Ectodermal cell (in vitro differentiated cells): ENCODE measurements around the gene PNMT. TPM values are rescaled to one million over a fixed set of nuclear protein-coding genes. Genes with fewer than 3 reads are reported as not detected.

ENCODE experiments used
- H3K27ac ChIP-seq: 2 replicates; pipeline ENCODE4 v1.7.0; 2013; ENCODE audit warnings: mild to moderate bottlenecking, low read depth, low read length; ENCODE audit not compliant: insufficient read depth, poor library complexity, severe bottlenecking
- H3K27me3 ChIP-seq: 2 replicates; pipeline ENCODE4 v1.7.0; 2013; ENCODE audit warnings: mild to moderate bottlenecking, low read length; ENCODE audit not compliant: insufficient read depth, control insufficient read depth, poor library complexity, severe bottlenecking
- H3K36me3 ChIP-seq: one replicate; pipeline ENCODE4 v1.7.0; 2013; ENCODE audit warnings: low read length; ENCODE audit not compliant: control insufficient read depth, insufficient read depth
- H3K4me1 ChIP-seq: one replicate; pipeline ENCODE4 v1.7.0; 2013; ENCODE audit warnings: low read length; ENCODE audit not compliant: control insufficient read depth, insufficient read depth
- H3K4me3 ChIP-seq: 2 replicates; pipeline ENCODE4 v1.7.0; 2013; ENCODE audit warnings: low read depth, low read length, control low read depth; ENCODE audit not compliant: insufficient read depth
- H3K9me3 ChIP-seq: 2 replicates; pipeline ENCODE4 v1.7.0; 2013; ENCODE audit warnings: mild to moderate bottlenecking, low read length, moderate library complexity; ENCODE audit not compliant: control insufficient read depth
- WGBS, 2 experiments: methylation state at CpG; one replicate each; pipeline ENCODE4 v1.1.7; 2013; ENCODE audit warnings: missing lambda C conversion rate in 2 of 2; 5-methylcytosine and 5-hydroxymethylcytosine counted together
- polyA plus RNA-seq, 4 experiments: library from polyadenylated mRNA; stranded (reverse); fragments of 50-300 nt; gene quantifications; one replicate each; pipeline ENCODE4 v1.2.3, GENCODE V29; 2013

Gene PNMT
- polyA plus RNA-seq (2013, experiment 1 of 4) = not detected
- 0.68 TPM for polyA plus RNA-seq (2013, experiment 2 of 4)
- polyA plus RNA-seq (2013, experiment 3 of 4) = 0.75 TPM
- 0.81 TPM for polyA plus RNA-seq (2013, experiment 4 of 4)

GRCh38 chr17:39667945-39668924, at the start of gene PNMT:
PNMT (plus strand) TSS chr17:39668453; CDS start chr17:39668476, 23 bp downstream.
- Histone ChIP-seq H3K27me3 (peaks cover 58% of the 10 kb centered on the region), H3K36me3 (no peaks in the 10 kb centered on the region), H3K9me3 (no peaks in the 10 kb centered on the region), H3K4me1 (peaks cover 17% of the 10 kb centered on the region), H3K27ac (no peak within 1 kb of the TSS), H3K4me3 (peak within 1 kb of the TSS; percentile 28)
- 1 to 2% methylated on average over 85 of the region's 85 CpGs for WGBS, 2 experiments

DNA sequence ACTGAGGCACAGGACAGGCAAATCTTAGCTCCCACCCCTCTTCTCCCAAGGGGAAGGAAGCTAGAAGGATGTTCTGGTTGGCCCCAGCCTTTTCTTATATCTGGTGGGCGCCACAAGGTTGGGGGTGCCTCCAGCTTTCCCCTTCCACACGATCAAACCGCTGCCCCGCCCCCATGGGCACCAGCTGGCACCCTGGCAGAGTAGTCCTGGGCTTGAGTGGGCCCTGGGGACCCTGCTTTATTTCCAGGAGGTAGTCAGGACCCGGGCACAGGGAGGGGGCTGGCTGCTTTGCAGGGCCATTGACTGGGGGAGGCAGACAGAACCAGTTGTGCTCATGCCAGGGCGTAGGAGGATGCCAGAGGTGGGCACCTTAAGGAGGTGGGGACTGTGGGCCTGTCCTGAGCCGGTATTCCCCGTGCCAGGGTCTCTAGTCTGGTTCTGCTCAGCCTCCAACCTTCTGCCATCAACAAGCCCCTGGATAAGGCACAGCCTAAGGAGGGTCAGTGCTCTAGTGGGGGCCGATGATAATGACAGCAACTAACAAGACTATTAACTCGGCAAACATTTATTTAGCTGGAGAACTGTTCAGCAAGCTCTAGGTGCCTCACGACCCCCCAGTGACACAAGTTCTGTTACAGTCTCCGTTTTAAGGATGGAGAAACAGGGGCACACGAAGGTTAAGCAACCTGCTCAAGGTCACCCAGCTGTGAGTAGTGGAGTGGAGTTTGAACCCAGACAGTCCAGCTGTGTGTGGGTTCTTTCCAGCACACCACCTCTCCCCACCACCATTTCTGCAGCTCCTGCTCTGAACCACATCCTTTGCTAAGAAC, 49.1 kb upstream of the PNMT start:
- Histone ChIP-seq H3K9me3 (no peaks in the 10 kb centered on the region), H3K4me3 (no peak overlapping the region), H3K27me3 (peaks cover 98% of the 10 kb centered on the region), H3K27ac (no peak overlapping the region), H3K36me3 (no peaks in the 10 kb centered on the region), H3K4me1 (no peaks in the 10 kb centered on the region)
- WGBS, 2 experiments = 65 to 66% methylated on average over 13 of the region's 13 CpGs

- WGBS, 2 experiments = 31 to 42% methylated on average over 1 of the region's 1 CpG
- H3K4me1 ChIP-seq = no peaks in the 10 kb centered on the region
- H3K27me3 ChIP-seq = peaks cover 98% of the 10 kb centered on the region
- H3K36me3 ChIP-seq = no peaks in the 10 kb centered on the region
- no peak overlapping the region for H3K4me3 ChIP-seq
- no peak overlapping the region for H3K27ac ChIP-seq
- H3K9me3 ChIP-seq = no peaks in the 10 kb centered on the region
Observed at GRCh38 chr17:39619786-39620101, 48.5 kb upstream of the PNMT start.

DNA sequence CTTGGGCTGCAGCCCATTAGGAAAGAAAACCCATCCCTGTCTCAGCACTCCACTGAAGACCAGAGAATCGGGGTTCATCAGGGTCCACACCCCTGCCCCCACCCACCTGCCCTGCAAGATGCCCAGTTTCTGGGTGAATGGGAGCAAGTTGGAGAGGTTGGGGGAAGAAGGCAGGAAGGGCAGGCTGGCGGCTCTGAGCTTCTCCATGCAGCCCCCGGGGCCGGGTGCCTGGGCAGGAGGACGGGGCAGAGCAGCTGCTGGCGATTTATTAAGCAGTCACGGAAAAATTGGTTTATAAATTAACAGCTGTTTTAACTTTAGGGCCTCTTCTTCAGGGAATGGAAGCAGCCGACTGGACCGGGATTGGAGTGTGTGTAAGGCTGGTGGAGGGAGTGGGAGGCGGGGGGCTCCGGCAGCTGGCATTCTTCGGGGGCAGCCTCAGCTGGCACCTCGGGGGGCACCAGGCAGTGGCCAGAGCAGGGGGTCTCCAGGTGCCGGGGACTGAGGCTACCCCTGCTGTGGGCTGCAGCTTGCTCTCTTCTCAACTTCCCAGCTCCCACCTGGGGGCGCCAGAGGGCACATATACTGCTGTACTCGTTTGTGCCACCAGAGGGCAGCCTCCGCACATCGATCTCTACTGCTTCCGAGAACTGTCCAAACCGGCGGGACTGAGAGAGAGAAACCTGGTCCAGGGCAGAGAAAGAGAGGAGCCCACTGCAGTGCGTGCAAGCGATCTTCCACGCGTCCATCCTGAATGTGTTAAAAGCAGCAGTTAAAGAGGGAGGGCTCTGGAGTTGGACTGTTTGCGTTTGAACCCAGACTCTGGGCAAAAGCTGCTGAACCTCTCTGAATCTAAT, 46.5 kb upstream of the PNMT start:
- Histone ChIP-seq H3K4me3 (no peak overlapping the region), H3K4me1 (no peaks in the 10 kb centered on the region), H3K27ac (no peak overlapping the region), H3K27me3 (peaks cover 98% of the 10 kb centered on the region), H3K36me3 (no peaks in the 10 kb centered on the region), H3K9me3 (no peaks in the 10 kb centered on the region)
- 13 to 14% methylated on average over 26 of the region's 26 CpGs for WGBS, 2 experiments

DNA sequence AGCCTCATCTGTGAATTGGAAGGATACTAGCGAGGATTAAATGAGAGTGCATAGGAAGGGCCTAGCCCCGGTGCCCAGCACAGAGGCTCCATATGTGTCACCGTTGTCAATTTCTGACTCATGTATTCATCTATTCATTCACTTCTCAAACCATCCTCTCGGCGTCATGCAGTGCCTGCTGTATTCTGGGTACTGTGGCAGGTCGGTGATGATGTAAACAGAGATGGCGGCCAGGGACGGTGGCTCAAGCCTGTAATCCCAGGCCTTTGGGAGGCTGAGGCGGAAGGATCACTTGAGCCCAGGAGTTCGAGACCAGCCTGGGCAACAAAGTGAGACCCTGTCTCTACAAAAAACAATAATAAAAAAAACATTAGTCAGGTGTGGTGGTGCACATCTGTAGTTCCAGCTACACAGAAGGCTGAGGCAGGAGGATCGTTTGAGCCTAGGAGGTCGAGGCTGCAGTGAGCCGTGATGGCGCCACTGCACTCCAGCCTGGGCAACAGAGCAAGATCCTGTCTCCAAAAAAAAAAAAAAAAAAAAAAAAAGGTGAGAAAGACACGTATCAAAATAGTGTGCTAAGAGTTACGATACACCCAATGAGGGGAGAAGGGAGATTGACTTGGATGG, 45.8 kb upstream of the PNMT start:
- Histone ChIP-seq H3K4me1 (peaks cover 4% of the 10 kb centered on the region), H3K27ac (no peak overlapping the region), H3K9me3 (no peaks in the 10 kb centered on the region), H3K27me3 (peaks cover 98% of the 10 kb centered on the region), H3K36me3 (no peaks in the 10 kb centered on the region), H3K4me3 (no peak overlapping the region)
- 72 to 75% methylated on average over 16 of the region's 16 CpGs for WGBS, 2 experiments

- Histone ChIP-seq H3K27me3 (peaks cover 98% of the 10 kb centered on the region), H3K9me3 (no peaks in the 10 kb centered on the region), H3K36me3 (no peaks in the 10 kb centered on the region), H3K27ac (no peak overlapping the region), H3K4me1 (peaks cover 13% of the 10 kb centered on the region), H3K4me3 (no peak overlapping the region)
- WGBS, 2 experiments = 11 to 13% methylated on average over 16 of the region's 16 CpGs
Observed at GRCh38 chr17:39623356-39623950, 44.8 kb upstream of the PNMT start.

- WGBS, 2 experiments = 73 to 75% methylated on average over 8 of the region's 8 CpGs
- Histone ChIP-seq H3K4me3 (no peak overlapping the region), H3K4me1 (peaks cover 22% of the 10 kb centered on the region), H3K27ac (no peak overlapping the region), H3K27me3 (peaks cover 95% of the 10 kb centered on the region), H3K9me3 (no peaks in the 10 kb centered on the region), H3K36me3 (no peaks in the 10 kb centered on the region)
Observed at GRCh38 chr17:39624313-39624712, 43.9 kb upstream of the PNMT start.

DNA sequence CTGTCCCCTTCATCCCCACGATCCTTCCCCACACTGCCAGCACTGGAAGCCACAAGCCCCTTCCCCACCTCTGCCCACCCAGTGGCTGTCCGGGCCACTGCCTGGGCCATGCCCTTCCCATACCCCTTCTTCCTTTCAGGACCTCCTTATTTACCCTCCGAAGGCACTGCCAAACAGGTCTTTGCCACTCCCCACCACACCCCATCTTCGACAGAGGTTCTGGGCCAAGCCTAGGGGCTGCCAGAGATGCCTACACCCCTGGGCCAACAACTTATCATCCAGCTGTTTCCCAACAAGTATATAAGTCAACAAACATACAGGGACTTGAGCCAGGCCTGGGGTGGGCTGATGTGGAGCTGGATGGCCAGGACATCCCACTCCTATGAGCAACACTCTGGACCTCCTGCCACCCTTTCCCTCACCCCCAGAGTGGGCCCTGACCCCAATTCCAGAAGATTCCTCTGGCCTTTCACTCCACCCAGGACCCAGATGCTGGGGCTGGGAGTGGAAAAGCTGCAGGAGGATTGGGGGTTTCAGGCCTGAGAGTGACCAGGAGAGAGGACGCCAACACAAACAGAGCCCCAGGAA, 43.0 kb upstream of the PNMT start:
- Histone ChIP-seq H3K27ac (no peak overlapping the region), H3K27me3 (peaks cover 86% of the 10 kb centered on the region), H3K36me3 (no peaks in the 10 kb centered on the region), H3K4me1 (peaks cover 23% of the 10 kb centered on the region), H3K9me3 (no peaks in the 10 kb centered on the region), H3K4me3 (no peak overlapping the region)
- WGBS, 2 experiments = 75 to 78% methylated on average over 4 of the region's 5 CpGs
